AG04449 (cell line): Measurements from ENCODE around the gene UNC45B.

Experiments
- CTCF ChIA-PET: fragments of 350-600 bp; formaldehyde crosslinking; extraction: SDS; loops from one replicate; lab custom pipeline; 2021; ENCODE audit warnings: antibody characterized with exemption; lab: Yijun Ruan, JAX
- POLR2A ChIA-PET: fragments of 400-600, 350-600 bp; formaldehyde crosslinking; extraction: SDS; loops from one replicate; lab custom pipeline; 2020; ENCODE audit warnings: antibody characterized with exemption, inconsistent platforms; lab: Yijun Ruan, JAX
- DNase-seq: peaks from one replicate; pipeline ENCODE4 v3.0.0-alpha.2; 2010; ENCODE audit warnings: low read depth, low spot score
- H3K4me3 ChIP-seq: 2 replicates; pipeline ENCODE4 v1.5.1; 2011; ENCODE audit warnings: low read depth, mild to moderate bottlenecking, control low read depth, low read length
- TF ChIP-seq, protein P1 (sequence below): IDR thresholded peaks from one replicate; pipeline ENCODE4 v1.5.1; 2011; ENCODE audit warnings: mild to moderate bottlenecking, moderate library complexity, low read length, control low read depth, inconsistent platforms; ENCODE audit not compliant: insufficient read depth; ENCODE audit errors: missing control alignments

UNC45B gene

DNA sequence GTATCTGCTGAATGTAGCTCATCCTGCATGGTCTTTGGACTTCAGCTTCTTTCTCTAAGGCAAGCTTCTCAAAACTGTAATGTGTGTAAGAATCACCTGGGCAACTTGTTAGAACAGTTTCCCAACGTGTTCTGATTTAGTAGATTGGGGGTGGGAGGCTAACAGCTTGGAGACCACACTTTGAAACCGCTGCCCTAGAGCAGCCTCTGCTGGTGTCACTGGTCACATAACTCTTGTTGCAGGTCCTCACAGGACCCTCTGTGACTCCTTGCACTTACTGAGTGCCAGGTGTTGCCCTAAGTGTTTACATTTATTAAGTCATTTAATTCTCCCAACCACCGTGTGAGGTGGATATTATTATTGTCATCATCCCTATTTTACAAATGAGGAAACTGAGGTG is 36.7 kb downstream of the UNC45B start:
- TF ChIP-seq, protein P1, sequence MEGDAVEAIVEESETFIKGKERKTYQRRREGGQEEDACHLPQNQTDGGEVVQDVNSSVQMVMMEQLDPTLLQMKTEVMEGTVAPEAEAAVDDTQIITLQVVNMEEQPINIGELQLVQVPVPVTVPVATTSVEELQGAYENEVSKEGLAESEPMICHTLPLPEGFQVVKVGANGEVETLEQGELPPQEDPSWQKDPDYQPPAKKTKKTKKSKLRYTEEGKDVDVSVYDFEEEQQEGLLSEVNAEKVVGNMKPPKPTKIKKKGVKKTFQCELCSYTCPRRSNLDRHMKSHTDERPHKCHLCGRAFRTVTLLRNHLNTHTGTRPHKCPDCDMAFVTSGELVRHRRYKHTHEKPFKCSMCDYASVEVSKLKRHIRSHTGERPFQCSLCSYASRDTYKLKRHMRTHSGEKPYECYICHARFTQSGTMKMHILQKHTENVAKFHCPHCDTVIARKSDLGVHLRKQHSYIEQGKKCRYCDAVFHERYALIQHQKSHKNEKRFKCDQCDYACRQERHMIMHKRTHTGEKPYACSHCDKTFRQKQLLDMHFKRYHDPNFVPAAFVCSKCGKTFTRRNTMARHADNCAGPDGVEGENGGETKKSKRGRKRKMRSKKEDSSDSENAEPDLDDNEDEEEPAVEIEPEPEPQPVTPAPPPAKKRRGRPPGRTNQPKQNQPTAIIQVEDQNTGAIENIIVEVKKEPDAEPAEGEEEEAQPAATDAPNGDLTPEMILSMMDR, result no peak
- ChIA-PET POLR2A (no interaction called here), CTCF (interaction anchor here (0.9 kb wide), 1 partner anchor 14 kb away, joined by 3 read pairs; no protein-coding TSS in a partner anchor)
- no peak overlapping the region for H3K4me3 ChIP-seq
- DNase-seq, result no peak

GRCh38 chr17:35185849-35186248 is 38.2 kb downstream of the UNC45B start:
- no peak for DNase-seq
- H3K4me3 ChIP-seq, result no peak overlapping the region
- POLR2A ChIA-PET, result no interaction called here
- CTCF ChIA-PET, result no interaction called here
- TF ChIP-seq, protein P1, result no peak

DNA sequence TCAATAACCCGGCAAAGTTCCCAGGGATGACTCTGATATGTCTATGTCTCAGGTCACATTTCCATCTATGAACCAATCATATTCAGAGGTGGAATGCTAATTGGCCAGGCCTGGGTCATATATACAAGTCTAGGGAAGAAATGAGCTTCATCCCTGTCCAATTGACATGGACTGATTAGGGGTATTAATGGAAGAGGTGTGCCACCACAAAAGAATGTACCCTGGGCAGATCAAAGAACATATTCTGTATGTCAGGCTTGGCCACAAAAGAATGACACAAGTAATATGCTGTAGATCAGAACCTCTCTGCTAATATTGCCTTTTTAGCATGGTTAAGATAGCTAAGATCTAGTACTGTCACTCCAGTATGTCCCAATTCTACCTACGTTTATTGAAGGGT is 39.9 kb downstream of the UNC45B start:
- ChIA-PET POLR2A (no interaction called here), CTCF (no interaction called here)
- DNase-seq, result no peak
- TF ChIP-seq, protein P1, result no peak
- no peak overlapping the region for H3K4me3 ChIP-seq

DNA sequence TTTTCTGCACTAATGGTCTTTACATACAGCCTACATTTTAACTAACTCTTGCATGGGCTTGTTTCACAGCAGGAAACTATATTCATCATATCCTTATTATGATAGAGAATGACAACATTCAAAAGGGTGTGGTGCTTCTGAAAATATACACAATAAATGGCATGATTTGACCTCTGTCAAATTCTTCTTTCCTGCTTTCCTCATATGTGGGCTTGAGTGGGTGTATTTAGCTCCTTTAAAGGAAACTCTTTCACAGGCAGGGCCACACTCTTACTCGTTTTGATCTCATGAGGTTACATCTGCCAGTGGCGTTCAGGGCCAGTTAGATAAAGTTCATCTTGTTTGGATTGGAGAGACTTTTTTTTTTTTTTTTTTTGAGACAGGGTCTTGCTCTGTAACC is 40.5 kb downstream of the UNC45B start:
- CTCF ChIA-PET, result interaction anchor here (0.6 kb wide), 1 partner anchor 631 kb away, joined by 3 read pairs; no protein-coding TSS in a partner anchor
- H3K4me3 ChIP-seq, result no peak overlapping the region
- POLR2A ChIA-PET, result no interaction called here
- TF ChIP-seq, protein P1, result no peak
- no peak for DNase-seq

GRCh38 chr17:35189291-35189690 is 41.7 kb downstream of the UNC45B start:
- TF ChIP-seq, protein P1, result no peak
- POLR2A ChIA-PET, result no interaction called here
- no peak overlapping the region for H3K4me3 ChIP-seq
- DNase-seq, result no peak
- CTCF ChIA-PET, result no interaction called here

GRCh38 chr17:35191001-35191695 is 43.5 kb downstream of the UNC45B start:
- no peak overlapping the region for H3K4me3 ChIP-seq
- ChIA-PET POLR2A (no interaction called here), CTCF (no interaction called here)
- TF ChIP-seq, protein P1, result no peak
- DNase-seq, result no peak
